Smooth muscle cell (in vitro differentiated cells): ENCODE data around the gene CASQ2. TPM values are rescaled to one million over a fixed set of nuclear protein-coding genes. Genes with fewer than 3 reads are reported as not detected.

Experiments
- polyA plus RNA-seq: library from polyadenylated mRNA; unstranded; fragments of >200 nt; fragmentation: Nextera tagmentation; extraction: Ambion mirVana; gene quantifications from 2 replicates; pipeline ENCODE4 v1.2.1, GENCODE V29; 2016
- total RNA-seq: library from RNA; depleted of rRNA; stranded (reverse); fragments of >200 nt; gene quantifications from 2 replicates; pipeline ENCODE4 v1.2.3, GENCODE V29; 2014

The CASQ2 gene
- total and polyA plus RNA-seq, 2 experiments from 2014 or later, result not detected

Other genes with a start within 250 kb of the CASQ2 start
- gene VANGL1, start 126.7 kb downstream of the CASQ2 start, total RNA-seq, result 7.9 and 12.2 TPM in 2 replicates
- 5.5 and 6.5 TPM in 2 replicates for gene VANGL1, start 126.7 kb downstream of the CASQ2 start, polyA plus RNA-seq
- 0.54 and 0.90 TPM in 2 replicates for gene NHLH2, start 72.4 kb upstream of the CASQ2 start, total RNA-seq
- 0.30 and 0.46 TPM in 2 replicates for gene NHLH2, start 72.4 kb upstream of the CASQ2 start, polyA plus RNA-seq
- 3.2 and 4.0 TPM in 2 replicates for gene SLC22A15, start 207.8 kb upstream of the CASQ2 start, total RNA-seq
- 1.00 and 1.2 TPM in 2 replicates for gene SLC22A15, start 207.8 kb upstream of the CASQ2 start, polyA plus RNA-seq